Measurements from ENCODE around the gene TRIM15. TPM values are rescaled to one million over a fixed set of nuclear protein-coding genes. Genes with fewer than 3 reads are reported as not detected.

TRIM15 gene
- total and polyA plus RNA-seq, 9 of the 15 experiments (the other 6 are each of a cell fraction or from before 2014, with no cell fraction given), result 0.06 to 2.6 (median 0.83) TPM

DNA sequence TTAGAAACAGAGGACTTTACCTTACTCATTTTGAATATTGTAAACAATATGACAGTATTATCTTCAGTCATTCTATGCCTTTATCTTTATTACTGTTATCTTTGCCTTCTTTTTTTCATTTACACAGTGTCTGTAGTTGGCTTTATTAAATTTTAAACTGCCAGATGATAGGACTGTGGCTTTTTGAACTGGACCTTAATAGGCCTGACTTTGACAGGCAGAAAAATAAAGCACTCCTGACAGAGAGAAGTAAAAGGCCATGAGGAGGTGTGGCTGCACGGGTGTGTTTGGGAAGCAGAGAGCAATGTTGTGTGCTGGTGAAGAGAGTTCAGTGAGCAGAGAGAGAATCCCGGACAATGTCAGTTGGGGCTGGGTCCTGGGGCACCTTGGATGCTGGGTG is 19.6 kb upstream of the TRIM15 start:
- H4K20me1 ChIP-seq (replicated peaks; ENCODE audit: control insufficient read depth, insufficient read depth, low read length), result no peaks in the 10 kb centered on the region
- TF ChIP-seq, protein P1, sequence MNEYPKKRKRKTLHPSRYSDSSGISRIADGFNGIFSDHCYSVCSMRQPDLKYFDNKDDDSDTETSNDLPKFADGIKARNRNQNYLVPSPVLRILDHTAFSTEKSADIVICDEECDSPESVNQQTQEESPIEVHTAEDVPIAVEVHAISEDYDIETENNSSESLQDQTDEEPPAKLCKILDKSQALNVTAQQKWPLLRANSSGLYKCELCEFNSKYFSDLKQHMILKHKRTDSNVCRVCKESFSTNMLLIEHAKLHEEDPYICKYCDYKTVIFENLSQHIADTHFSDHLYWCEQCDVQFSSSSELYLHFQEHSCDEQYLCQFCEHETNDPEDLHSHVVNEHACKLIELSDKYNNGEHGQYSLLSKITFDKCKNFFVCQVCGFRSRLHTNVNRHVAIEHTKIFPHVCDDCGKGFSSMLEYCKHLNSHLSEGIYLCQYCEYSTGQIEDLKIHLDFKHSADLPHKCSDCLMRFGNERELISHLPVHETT (CRISPR knock-in tag; conservative IDR thresholded peaks at IDR 0.05 in 1 of 2, IDR thresholded peaks at IDR 0.05 in 1 of 2), result no peak
- TF ChIP-seq, protein P2, sequence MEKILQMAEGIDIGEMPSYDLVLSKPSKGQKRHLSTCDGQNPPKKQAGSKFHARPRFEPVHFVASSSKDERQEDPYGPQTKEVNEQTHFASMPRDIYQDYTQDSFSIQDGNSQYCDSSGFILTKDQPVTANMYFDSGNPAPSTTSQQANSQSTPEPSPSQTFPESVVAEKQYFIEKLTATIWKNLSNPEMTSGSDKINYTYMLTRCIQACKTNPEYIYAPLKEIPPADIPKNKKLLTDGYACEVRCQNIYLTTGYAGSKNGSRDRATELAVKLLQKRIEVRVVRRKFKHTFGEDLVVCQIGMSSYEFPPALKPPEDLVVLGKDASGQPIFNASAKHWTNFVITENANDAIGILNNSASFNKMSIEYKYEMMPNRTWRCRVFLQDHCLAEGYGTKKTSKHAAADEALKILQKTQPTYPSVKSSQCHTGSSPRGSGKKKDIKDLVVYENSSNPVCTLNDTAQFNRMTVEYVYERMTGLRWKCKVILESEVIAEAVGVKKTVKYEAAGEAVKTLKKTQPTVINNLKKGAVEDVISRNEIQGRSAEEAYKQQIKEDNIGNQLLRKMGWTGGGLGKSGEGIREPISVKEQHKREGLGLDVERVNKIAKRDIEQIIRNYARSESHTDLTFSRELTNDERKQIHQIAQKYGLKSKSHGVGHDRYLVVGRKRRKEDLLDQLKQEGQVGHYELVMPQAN (IDR thresholded peaks at IDR 0.05; ENCODE audit: borderline replicate concordance), result no peak
- no peak for TF ChIP-seq FOXK2 (conservative IDR thresholded peaks at IDR 0.05 in 1 of 2, IDR thresholded peaks at IDR 0.05 in 1 of 2; ENCODE audit: low read depth in 2 of 2)
- TF ChIP-seq ZNF431 (CRISPR knock-in tag; IDR thresholded peaks at IDR 0.05), result no peak
- no peak for TF ChIP-seq SAFB2 (IDR thresholded peaks at IDR 0.05; ENCODE audit: borderline replicate concordance, low read depth, low read length, severe bottlenecking)
- no peak for TF ChIP-seq PRPF4 (IDR thresholded peaks at IDR 0.05; ENCODE audit: insufficient read depth, low read depth, low read length, poor library complexity, severe bottlenecking)
- TF ChIP-seq SMARCC2 (IDR thresholded peaks at IDR 0.05; ENCODE audit: low read depth), result no peak
- TF ChIP-seq ZNF408 (CRISPR knock-in tag; IDR thresholded peaks at IDR 0.05; ENCODE audit: low read depth), result no peak
- TF ChIP-seq KAT8 (IDR thresholded peaks at IDR 0.05; ENCODE audit: low read depth), result no peak
- TF ChIP-seq NRF1 (conservative IDR thresholded peaks at IDR 0.05 in 1 of 2, IDR thresholded peaks at IDR 0.05 in 1 of 2), result no peak
- no peak for TF ChIP-seq SETDB1 (IDR thresholded peaks at IDR 0.05; ENCODE audit: low read length)
- TF ChIP-seq, protein P3, sequence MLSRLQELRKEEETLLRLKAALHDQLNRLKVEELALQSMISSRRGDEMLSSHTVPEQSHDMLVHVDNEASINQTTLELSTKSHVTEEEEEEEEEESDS (CRISPR knock-in tag; IDR thresholded peaks at IDR 0.05), result no peak
- TF ChIP-seq EP400 (IDR thresholded peaks at IDR 0.05), result no peak
- TF ChIP-seq RAD21 (CRISPR knock-in tag; conservative IDR thresholded peaks at IDR 0.05 in 1 of 2, IDR thresholded peaks at IDR 0.05 in 1 of 2), result no peak
- TF ChIP-seq, protein P4, sequence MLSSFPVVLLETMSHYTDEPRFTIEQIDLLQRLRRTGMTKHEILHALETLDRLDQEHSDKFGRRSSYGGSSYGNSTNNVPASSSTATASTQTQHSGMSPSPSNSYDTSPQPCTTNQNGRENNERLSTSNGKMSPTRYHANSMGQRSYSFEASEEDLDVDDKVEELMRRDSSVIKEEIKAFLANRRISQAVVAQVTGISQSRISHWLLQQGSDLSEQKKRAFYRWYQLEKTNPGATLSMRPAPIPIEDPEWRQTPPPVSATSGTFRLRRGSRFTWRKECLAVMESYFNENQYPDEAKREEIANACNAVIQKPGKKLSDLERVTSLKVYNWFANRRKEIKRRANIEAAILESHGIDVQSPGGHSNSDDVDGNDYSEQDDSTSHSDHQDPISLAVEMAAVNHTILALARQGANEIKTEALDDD (IDR thresholded peaks at IDR 0.05), result no peak
- TF ChIP-seq NR2F6 (CRISPR knock-in tag; IDR thresholded peaks at IDR 0.05), result no peak
- no peak for TF ChIP-seq ZNF780A (CRISPR knock-in tag; IDR thresholded peaks at IDR 0.05)
- no peak for TF ChIP-seq MBD2 (IDR thresholded peaks at IDR 0.05; ENCODE audit: borderline replicate concordance, low read depth)
- no peak for TF ChIP-seq HNRNPL (IDR thresholded peaks at IDR 0.05; ENCODE audit: low read depth, low read length)
- no peak overlapping the region for H3K4me2 ChIP-seq (ENCODE audit: insufficient read depth, low read length)
- H3K36me3 ChIP-seq (ENCODE audit: control insufficient read depth, insufficient read depth, low read length), result no peaks in the 10 kb centered on the region
- ATAC-seq (no peak), DNase-seq (ENCODE audit: extremely low read depth in 1 of 4, low spot score in 3 of 4) (no peak), FAIRE-seq (no peak)
- H3K27me3 ChIP-seq (ENCODE audit: control insufficient read depth in 2 of 2, insufficient read depth in 2 of 2, low read length in 2 of 2), result peaks cover 5 to 30% of the 10 kb centered on the region in 2 experiments
- no peak overlapping the region for H3K27ac ChIP-seq (ENCODE audit: extremely low read depth, low read depth, low read length)
- H3K4me3 ChIP-seq, result no peak overlapping the region
- BruUV-seq (replicated peaks), result no TSS peak
- WGBS (ENCODE audit: insufficient coverage, low coverage, missing lambda C conversion rate), result 3% methylated on average over 2 of the region's 2 CpGs
- intact Hi-C loops (cut with micrococcal nuclease), result no loop called here
- no peak overlapping the region for H2AFZ ChIP-seq (ENCODE audit: low read depth, low read length)
- no peaks in the 10 kb centered on the region for H3K4me1 ChIP-seq (replicated peaks in 1 of 2; ENCODE audit: control insufficient read depth in 2 of 2, insufficient read depth in 2 of 2, low read length in 2 of 2)
- no peaks in the 10 kb centered on the region for H3K79me2 ChIP-seq (ENCODE audit: control insufficient read depth, insufficient read depth, low read length)
- no peak overlapping the region for H3K9ac ChIP-seq (ENCODE audit: insufficient read depth in 1 of 2, low read depth in 2 of 2, low read length in 2 of 2)
- H3K9me1 ChIP-seq (ENCODE audit: control insufficient read depth, insufficient read depth, low read length), result no peaks in the 10 kb centered on the region
- in situ Hi-C loops (cut with MboI), result no loop called here
- H3K9me3 ChIP-seq (replicated peaks; ENCODE audit: control insufficient read depth, insufficient read depth, low read depth, low read length), result no peaks in the 10 kb centered on the region
- ChIA-PET POLR2A (interaction anchor here (0.6 kb wide), 1 partner anchor 79 kb away, joined by 3 read pairs; no protein-coding TSS in a partner anchor), CTCF (ENCODE audit: low intra/inter-chr PET ratio) (interaction anchor here (0.6 kb wide), 1 partner anchor 374 kb away, joined by 5 read pairs; no protein-coding TSS in a partner anchor)

All from K562 (cell line).